AG04450 (cell line): ENCODE results near the gene MED27. TPM values are rescaled to one million over a fixed set of nuclear protein-coding genes. Genes with fewer than 3 reads are reported as not detected.

ENCODE experiments used
- CTCF ChIA-PET: fragments of 300-600, 350-600 bp; formaldehyde crosslinking; extraction: SDS; loops from one replicate; lab custom pipeline; 2022; ENCODE audit warnings: antibody characterized with exemption, inconsistent platforms; lab: Charles Lee
- POLR2A ChIA-PET: fragments of 350-600 bp; formaldehyde crosslinking; extraction: SDS; loops from one replicate; lab custom pipeline; 2021; ENCODE audit warnings: antibody characterized with exemption, inconsistent platforms; lab: Yijun Ruan, JAX
- DNase-seq: peaks from one replicate; pipeline ENCODE4 v3.0.0-alpha.2; 2011; ENCODE audit warnings: low read depth, low spot score
- H3K27ac ChIP-seq: one replicate; pipeline ENCODE4 v1.5.1; 2012; ENCODE audit warnings: low read depth, low read length, control low read depth
- H3K27me3 ChIP-seq: one replicate; pipeline ENCODE4 v1.6.0; 2012; ENCODE audit warnings: low read length; ENCODE audit not compliant: control insufficient read depth, insufficient read depth
- H3K4me3 ChIP-seq: 2 replicates; pipeline ENCODE4 v1.5.1; 2011; ENCODE audit warnings: mild to moderate bottlenecking, low read depth, low read length, control low read depth
- H3K9me3 ChIP-seq: 2 replicates; pipeline ENCODE4 v1.5.1; 2012; ENCODE audit warnings: low read length; ENCODE audit not compliant: control insufficient read depth, insufficient read depth
- CTCF ChIP-seq: IDR thresholded peaks from 2 replicates; pipeline ENCODE4 v1.5.1; 2011; ENCODE audit warnings: low read depth, low read length, control low read depth, inconsistent platforms
- polyA plus RNA-seq: library from polyadenylated mRNA; depleted of rRNA; stranded (reverse); fragments of >200 nt; gene quantifications from 2 replicates; pipeline ENCODE4 v1.2.3, GENCODE V29; 2011

The MED27 gene
- polyA plus RNA-seq, 1 experiment: 36.6 TPM

GRCh38 chr9:131912069-131912468 lies 167.6 kb downstream of the MED27 start:
- no peak overlapping the region for H3K4me3 ChIP-seq
- no peak overlapping the region for H3K27ac ChIP-seq
- ChIA-PET POLR2A (interaction anchor here (0.6 kb wide), 1 partner anchor 367 kb away, joined by 3 read pairs; no protein-coding TSS in a partner anchor), CTCF (no interaction called here)
- TF ChIP-seq CTCF: no peak
- no peaks in the 10 kb centered on the region for H3K27me3 ChIP-seq
- no peaks in the 10 kb centered on the region; the same call in 1 of the 2 replicates for H3K9me3 ChIP-seq
- DNase-seq: no peak

- no peak for TF ChIP-seq CTCF
- Histone ChIP-seq H3K27me3 (no peaks in the 10 kb centered on the region), H3K4me3 (no peak overlapping the region), H3K9me3 (no peaks in the 10 kb centered on the region; the same call in 1 of the 2 replicates), H3K27ac (no peak overlapping the region)
- ChIA-PET CTCF (no interaction called here), POLR2A (interaction anchor here (0.6 kb wide), 1 partner anchor 204 kb away, joined by 3 read pairs; no protein-coding TSS in a partner anchor)
- no peak for DNase-seq
Observed at GRCh38 chr9:131910572-131910971, 169.1 kb downstream of the MED27 start.

DNA sequence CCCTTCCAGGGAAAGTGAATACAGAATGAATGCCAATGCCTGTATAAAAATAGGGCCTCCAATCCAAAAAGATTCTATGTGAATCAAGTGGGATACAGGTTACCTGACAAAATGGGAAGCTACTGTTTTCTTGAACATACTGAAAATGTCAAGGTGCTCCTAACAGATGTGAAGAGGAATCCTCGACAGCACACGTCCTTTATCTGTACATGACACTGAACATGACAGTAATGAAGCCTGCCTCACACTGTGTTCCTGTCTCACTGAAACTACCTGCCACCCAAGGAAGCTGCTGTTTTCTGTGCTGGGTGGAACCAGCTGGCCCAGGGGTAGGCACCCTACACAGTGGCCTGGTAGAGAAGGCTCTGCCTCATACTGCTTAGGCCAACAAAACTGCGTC lies 174.5 kb downstream of the MED27 start:
- no peaks in the 10 kb centered on the region; the same call in 1 of the 2 replicates for H3K9me3 ChIP-seq
- no peak overlapping the region for H3K4me3 ChIP-seq
- H3K27ac ChIP-seq: no peak overlapping the region
- no peak for TF ChIP-seq CTCF
- CTCF ChIA-PET: interaction anchor here (0.6 kb wide), 1 partner anchor 278 kb away, joined by 3 read pairs; no protein-coding TSS in a partner anchor
- DNase-seq: no peak
- POLR2A ChIA-PET: no interaction called here
- no peaks in the 10 kb centered on the region for H3K27me3 ChIP-seq

- DNase-seq: no peak
- H3K4me3 ChIP-seq: no peak overlapping the region
- CTCF ChIA-PET: no interaction called here
Observed at GRCh38 chr9:131899296-131900228, 180.1 kb downstream of the MED27 start.

More at GRCh38 chr9:131899296-131900228, 180.1 kb downstream of the MED27 start:
- Histone ChIP-seq H3K27me3 (no peaks in the 10 kb centered on the region), H3K9me3 (no peaks in the 10 kb centered on the region), H3K27ac (no peak overlapping the region)
- POLR2A ChIA-PET: no interaction called here
- no peak for TF ChIP-seq CTCF
